Activated gamma-delta T cell treated with anti-CD3 and anti-CD28 coated beads, Interleukin-2, amount 50 U/mL, for 16 hours (primary cell): ENCODE data around the gene FGD4.

Experiments used
- DNase-seq: peaks from one replicate; pipeline ENCODE4 v3.0.0-alpha.2; 2020; ENCODE audit warnings: low read depth

The FGD4 gene

GRCh38 chr12:32457251-32458025 is 58.1 kb downstream of the FGD4 start:
- DNase-seq = no peak

DNA sequence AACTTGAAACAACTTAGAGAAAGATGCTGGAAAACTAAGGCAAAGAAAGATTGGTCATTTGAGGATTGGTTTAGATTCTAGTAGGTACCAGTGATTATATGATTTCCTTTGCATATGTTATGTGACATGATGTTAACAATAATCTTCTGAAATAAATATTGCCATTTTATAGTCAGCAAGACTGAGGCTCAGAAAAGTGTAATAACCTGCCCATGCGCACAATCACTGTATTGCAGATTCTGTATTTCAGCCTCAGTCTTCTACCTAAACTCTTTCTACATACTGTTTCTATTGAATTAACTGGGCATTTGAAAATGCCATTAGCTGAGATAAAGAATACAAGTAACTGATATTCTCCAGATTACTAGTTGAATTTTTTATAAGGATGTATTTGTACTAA is 61.3 kb downstream of the FGD4 start:
- no peak for DNase-seq

- no peak for DNase-seq
These were observed 63.5 kb downstream of the FGD4 start for GRCh38 chr12:32462908-32463307.

- DNase-seq = no peak
These were observed 66.8 kb downstream of the FGD4 start for GRCh38 chr12:32466187-32466586.

GRCh38 chr12:32466986-32467711 is 67.8 kb downstream of the FGD4 start:
- DNase-seq = no peak

DNA sequence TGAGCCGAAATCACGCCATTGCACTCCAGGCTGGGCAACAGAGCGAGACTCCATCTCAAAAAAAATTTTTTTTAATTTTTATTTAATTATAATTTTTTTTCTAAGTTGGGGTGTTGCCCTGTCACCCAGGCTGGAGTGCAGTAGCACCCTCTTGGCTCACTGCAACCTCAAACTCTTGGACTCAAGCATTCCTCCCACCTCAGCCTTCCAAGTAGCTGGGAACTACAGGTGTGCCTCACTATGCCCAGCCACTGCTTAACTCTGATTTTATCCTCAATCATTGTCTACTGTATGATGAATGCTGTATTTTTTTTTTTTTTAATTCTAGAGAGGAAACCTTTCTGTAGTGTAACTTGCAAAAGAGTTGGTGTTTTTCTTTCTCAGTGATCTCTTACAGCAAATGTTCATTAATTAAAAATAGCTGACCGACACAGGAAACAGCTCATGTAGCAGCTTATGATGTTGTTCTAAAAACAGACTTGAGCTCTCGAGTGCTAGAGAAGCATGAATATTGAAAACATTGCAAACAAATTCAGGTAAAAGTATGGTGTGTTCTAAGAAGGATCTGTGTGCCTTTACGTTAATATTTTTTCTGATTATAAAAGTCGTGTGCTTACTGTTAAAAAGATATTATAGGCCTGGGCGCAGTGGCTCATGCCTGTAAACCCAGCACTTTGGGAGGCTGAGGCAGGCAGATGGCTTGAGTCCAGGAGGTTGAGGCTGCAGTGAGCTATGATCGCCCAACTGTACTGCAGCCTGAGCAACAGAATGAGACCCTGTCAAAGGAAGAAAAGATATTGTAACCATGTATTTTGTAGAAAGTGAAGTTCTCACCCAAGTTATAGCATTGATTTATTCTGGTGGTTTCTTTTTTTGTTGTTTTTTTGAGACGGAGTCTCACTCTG is 68.9 kb downstream of the FGD4 start:
- no peak for DNase-seq

DNA sequence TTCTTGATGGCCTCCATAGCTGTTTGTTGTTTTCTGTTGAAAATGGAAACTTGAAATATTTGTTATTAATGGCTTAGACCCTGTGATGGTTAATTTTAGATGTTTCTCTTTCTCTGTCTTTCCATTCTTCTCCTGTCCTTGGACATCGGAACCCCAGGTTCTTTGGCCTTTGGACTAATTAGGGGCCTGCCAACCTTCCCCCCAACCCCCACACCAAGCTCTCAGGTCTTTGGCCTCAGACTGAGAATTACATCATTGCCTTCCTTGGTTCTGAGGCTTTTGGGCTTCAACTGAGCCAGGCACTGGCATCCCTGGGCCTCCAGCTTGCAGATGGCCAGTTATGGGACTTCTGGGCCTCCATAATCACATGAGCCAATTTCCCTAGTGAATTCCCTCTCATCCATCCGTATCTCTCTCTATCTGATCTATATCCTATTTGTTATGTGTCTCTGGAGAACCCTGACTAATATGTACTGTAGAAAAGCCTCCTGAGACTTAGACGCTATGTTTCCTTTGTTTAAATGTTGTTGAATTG is 71.6 kb downstream of the FGD4 start:
- no peak for DNase-seq

GRCh38 chr12:32471591-32472001 is 72.2 kb downstream of the FGD4 start:
- no peak for DNase-seq

DNA sequence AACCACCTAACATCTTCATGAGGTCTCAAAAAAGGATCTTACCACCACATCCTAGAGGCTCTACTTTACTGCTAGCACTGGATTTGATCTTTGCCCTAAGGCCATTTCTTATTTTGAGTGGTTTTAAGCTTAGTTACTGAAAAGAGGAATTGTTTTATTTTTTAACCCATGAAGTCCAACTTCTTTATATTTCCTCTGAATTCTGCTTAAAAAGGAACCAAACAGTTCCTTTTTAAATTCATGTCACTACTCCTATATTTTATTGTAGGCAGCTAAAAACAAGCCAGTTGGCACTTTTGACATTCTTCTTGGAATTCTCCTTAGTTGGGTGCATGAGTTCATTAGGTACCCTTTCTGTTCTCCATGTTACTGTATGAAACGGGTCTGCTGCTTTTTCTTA is 76.4 kb downstream of the FGD4 start:
- no peak for DNase-seq

GRCh38 chr12:32476446-32476845 is 77.1 kb downstream of the FGD4 start:
- DNase-seq = no peak

DNA sequence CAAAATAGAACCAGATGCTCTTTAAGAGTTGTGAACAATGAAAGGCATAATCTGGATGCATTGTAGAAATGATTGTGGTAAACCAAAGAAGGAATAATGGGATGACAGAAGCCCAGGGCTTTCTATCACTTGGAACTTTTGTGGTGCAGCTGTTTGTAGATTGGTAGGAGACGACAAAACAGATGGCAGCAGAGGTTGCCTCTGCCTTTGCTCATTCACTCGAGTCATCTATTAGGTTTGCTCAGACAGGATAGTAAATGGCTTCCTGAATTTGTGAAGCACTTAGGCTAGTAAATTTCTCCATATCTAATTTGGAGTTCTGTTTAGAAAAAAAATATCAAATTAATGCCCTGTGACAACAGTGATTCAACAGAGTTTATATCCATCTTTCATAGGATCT is 78.4 kb downstream of the FGD4 start:
- no peak for DNase-seq

- DNase-seq = no peak
These were observed 78.8 kb downstream of the FGD4 start for GRCh38 chr12:32478166-32478565.

DNA sequence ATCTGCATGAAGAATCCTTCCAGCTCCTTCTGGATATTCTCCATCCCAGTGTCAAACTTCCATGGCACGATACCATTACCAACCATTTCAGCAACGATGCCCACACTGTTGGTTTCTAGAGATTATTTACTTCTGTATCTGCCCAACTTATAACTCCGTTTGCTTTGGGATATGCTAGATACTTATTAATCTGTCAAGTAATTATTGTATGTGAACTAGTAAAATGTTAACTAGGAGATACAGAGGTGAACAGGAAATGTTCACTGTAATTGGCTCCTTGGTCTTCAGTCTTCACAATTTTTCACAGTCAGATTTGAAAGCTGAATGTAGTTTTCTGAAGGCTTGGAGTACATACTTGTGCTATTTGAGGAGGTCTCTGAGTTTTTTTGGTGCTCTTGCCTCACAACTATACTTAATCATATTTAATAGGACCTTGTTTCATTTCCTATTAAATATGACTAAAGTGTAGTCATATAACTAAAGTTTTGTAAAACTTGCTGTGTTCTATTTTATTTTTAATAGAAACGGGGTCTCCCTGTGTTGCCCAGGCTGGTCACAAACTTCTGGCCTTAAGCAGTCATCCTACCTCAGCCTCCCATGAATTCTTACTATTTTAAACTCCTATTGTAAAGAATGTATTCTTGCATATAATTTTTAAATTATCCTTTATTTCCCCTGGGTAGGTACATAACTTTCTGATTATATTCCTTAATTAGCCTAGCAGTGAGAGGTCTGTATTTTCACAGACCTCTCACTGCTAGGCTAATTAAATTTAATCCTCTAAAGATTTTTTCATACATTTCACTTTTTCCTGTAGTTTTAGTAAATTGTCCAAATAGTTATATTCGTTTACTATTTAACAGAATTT is 79.7 kb downstream of the FGD4 start:
- DNase-seq = no peak

DNA sequence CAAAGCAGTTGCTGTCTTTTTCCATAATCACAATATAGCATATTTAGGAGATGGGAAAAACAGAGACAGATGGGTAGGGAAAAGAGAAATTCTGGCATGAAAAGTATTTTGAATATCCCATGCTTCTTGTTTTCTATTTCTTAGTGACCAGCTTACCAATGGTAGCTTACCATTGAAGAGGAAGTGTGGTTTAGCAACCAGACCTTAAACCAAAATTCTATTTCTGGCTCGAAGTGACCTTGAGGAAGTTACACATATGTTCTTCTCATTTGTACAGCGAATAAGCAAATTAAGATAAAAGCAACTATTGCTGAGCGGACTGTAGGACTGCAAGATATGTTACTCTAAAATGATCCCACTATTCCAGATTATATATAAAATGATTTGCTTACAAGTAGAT is 82.9 kb downstream of the FGD4 start:
- DNase-seq = no peak

GRCh38 chr12:32483499-32483898 is 84.1 kb downstream of the FGD4 start:
- DNase-seq = no peak

DNA sequence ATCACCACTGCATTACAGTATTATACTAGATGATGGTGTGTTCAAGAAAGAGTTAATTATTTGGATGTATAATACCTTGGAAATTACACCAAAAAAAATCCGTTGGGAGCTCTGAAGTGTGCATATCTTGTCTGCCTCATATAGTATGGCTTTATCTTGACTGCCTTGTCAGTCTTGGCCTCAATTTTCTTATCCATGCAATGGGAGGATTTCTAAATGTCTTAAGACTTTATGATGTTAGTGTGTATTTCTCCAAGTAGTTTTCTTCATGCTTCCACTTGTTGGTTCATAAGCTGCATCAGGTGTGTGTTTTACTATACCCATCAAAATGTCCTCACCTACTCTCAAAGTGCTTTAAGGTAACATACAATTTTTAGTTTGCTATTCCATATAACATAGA is 84.6 kb downstream of the FGD4 start:
- DNase-seq = no peak

GRCh38 chr12:32486158-32486557 is 86.8 kb downstream of the FGD4 start:
- DNase-seq = no peak

GRCh38 chr12:32488132-32488531 is 88.8 kb downstream of the FGD4 start:
- DNase-seq = no peak

DNA sequence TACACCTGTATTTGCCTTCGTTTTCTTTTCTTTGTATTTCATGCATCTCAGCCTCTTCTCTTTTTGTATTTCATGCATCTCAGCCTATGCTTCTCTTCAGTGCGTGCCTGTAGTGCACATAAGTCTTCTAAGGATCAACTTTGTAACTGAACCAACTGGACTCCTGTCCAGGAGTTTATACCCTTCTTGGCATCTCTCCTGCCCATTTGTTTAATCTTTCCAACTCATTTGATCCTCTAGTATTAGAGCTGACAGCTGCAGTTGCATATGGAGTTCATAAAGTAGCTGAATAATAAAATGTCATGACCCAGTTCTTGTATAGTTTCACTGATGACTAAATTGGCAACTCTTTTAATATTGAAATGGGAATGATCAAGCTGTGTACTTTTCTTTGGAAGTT is 89.7 kb downstream of the FGD4 start:
- no peak for DNase-seq

DNA sequence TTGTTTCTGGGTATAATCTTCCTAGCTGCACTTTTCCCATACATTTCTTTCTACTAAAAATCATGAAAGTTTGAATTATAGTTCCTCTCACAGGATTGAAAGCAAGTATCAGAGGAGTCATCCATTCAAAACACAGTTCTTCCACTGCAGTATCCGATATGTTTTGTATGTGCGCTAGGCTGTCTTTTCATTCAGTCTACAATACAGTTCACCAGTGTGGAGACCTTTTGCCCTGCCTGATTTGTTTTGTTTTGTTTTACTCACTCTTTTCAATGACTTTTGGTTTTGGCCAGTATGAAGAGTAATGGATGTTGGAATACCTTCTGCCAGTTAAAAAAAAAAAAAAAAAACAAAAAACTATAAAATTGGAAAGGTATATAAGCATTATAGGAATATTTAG is 91.4 kb downstream of the FGD4 start:
- no peak for DNase-seq

DNA sequence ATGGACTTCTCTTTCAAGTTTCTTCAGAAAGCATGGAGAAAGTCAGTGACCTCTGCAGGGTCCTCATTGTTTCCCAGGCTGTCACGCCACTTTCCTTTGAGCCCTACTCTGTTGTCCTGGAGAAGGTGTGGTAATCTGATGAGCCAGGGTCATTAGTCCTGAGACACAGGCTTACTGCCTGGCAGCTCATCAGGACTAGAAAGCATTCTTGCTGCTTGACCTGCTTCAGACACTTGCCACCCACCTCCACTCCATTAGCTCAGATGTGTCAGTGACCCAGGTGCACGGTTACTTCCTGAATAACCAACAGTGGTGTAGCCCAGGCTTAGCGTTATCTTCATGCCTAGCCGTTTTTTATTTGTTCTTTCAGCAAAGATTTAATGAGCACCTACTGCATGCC is 93.9 kb downstream of the FGD4 start:
- no peak for DNase-seq
